Umbilical cord (tissue), 2 donors: Measurements from ENCODE around the gene FLG2. TPM values are rescaled to one million over a fixed set of nuclear protein-coding genes. Genes with fewer than 3 reads are reported as not detected.
"Not testable (repeated sequence)": the region's sequence is repeated elsewhere in the genome, so short reads cannot be mapped to it uniquely, and the experiment has no call there.

Source experiments
- DNase-seq: peaks from one replicate; pipeline ENCODE4 v3.0.0-alpha.2; 2015; ENCODE audit warnings: low spot score
- total RNA-seq: library from RNA; depleted of rRNA; stranded (reverse); fragments of >200 nt; gene quantifications from one replicate; pipeline ENCODE4 v1.2.3, GENCODE V29; 2014; ENCODE audit warnings: low replicate concordance; ENCODE audit not compliant: insufficient read depth

Gene FLG2
- total RNA-seq, 1 donor from 2014 or later = 2.4 TPM

- not testable (repeated sequence) for DNase-seq
Measured at GRCh38 chr1:152312169-152312568, 47.6 kb downstream of the FLG2 start.

GRCh38 chr1:152309955-152310354, 49.9 kb downstream of the FLG2 start:
- DNase-seq = no peak

- not testable (repeated sequence) for DNase-seq
Measured at GRCh38 chr1:152309320-152309901, 50.4 kb downstream of the FLG2 start.

GRCh38 chr1:152308758-152309157, 51.0 kb downstream of the FLG2 start:
- not testable (repeated sequence) for DNase-seq

GRCh38 chr1:152307970-152308369, 51.8 kb downstream of the FLG2 start:
- DNase-seq = not testable (repeated sequence)

GRCh38 chr1:152306123-152306522, 53.7 kb downstream of the FLG2 start:
- not testable (repeated sequence) for DNase-seq

- not testable (repeated sequence) for DNase-seq
Measured at GRCh38 chr1:152304773-152305172, 55.0 kb downstream of the FLG2 start.

GRCh38 chr1:152303139-152303872, 56.5 kb downstream of the FLG2 start:
- not testable (repeated sequence) for DNase-seq

Other genes starting within 250 kb of the FLG2 start
- gene TCHH, start 244.6 kb downstream of the FLG2 start, total RNA-seq = 0.96 TPM
- gene RPTN, start 200.8 kb downstream of the FLG2 start, total RNA-seq = 1.7 TPM
- 2.2 TPM for gene HRNR, start 135.8 kb downstream of the FLG2 start, total RNA-seq
- 1.7 TPM for gene FLG, start 34.8 kb downstream of the FLG2 start, total RNA-seq
- 0.72 TPM for gene CRNN, start 54.3 kb upstream of the FLG2 start, total RNA-seq
- gene LCE5A, start 150.8 kb upstream of the FLG2 start, total RNA-seq = not detected
- gene CRCT1, start 154.5 kb upstream of the FLG2 start, total RNA-seq = not detected
- not detected for gene LCE3E, start 206.8 kb upstream of the FLG2 start, total RNA-seq
- 2.4 TPM for gene LCE3D, start 220.5 kb upstream of the FLG2 start, total RNA-seq
- gene LCE3C, start 240.2 kb upstream of the FLG2 start, total RNA-seq = not detected